PFSK-1 (cell line): Measurements from ENCODE around the gene TUBB1.

Source experiments
- FOXP2 ChIP-seq: optimal IDR thresholded peaks from 2 replicates; pipeline ENCODE3; 2011; ENCODE audit warnings: borderline replicate concordance, control low read depth, inconsistent platforms; ENCODE audit not compliant: insufficient read depth; ENCODE audit errors: extremely low read length, extremely low read depth
- POLR2AphosphoS5 ChIP-seq: IDR thresholded peaks from 2 replicates; pipeline ENCODE4 v1.6.1; 2012; ENCODE audit warnings: low read depth, mild to moderate bottlenecking, control low read depth, low read length, moderate library complexity
- SIN3A ChIP-seq: IDR thresholded peaks from 2 replicates; pipeline ENCODE4 v1.6.1; 2012; ENCODE audit warnings: mild to moderate bottlenecking, low read length, moderate library complexity, borderline replicate concordance; ENCODE audit not compliant: insufficient read depth
- TAF1 ChIP-seq: IDR thresholded peaks from 2 replicates; pipeline ENCODE4 v1.6.1; 2012; ENCODE audit warnings: low read length, control low read depth, borderline replicate concordance; ENCODE audit not compliant: insufficient read depth
- TF ChIP-seq, protein P1 (sequence below), 2 experiments: IDR thresholded peaks; 2 replicates each; pipeline versions ENCODE4 v1.6.1 to v1.8.0; 2011 to 2012; ENCODE audit warnings: low read depth in 2 of 2, low read length in 2 of 2, control low read depth in 1 of 2, inconsistent platforms in 1 of 2, mild to moderate bottlenecking in 1 of 2, moderate library complexity in 1 of 2; ENCODE audit not compliant: insufficient read depth in 1 of 2

Gene TUBB1

DNA sequence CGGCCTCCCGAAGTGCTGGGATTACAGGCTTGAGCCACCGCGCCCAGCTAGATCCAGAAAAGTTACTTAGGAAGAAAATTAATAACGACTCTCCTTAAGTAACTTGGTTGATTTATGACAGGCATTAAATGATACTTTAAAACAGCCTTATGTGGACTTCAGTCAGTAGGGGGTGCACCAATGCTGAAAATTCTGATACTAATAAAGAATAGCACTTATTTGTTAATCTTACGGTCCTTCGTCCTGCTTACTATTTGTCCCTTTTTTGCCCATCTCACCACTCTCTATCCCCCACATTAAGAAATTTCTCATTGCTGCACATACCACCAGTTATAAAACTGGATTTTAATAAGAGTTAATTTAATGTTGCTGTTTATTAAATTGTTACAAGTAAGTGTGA lies 36.1 kb downstream of the TUBB1 start:
- TF ChIP-seq FOXP2 (no peak), TAF1 (no peak), SIN3A (no peak), POLR2AphosphoS5 (no peak)
- TF ChIP-seq, protein P1, sequence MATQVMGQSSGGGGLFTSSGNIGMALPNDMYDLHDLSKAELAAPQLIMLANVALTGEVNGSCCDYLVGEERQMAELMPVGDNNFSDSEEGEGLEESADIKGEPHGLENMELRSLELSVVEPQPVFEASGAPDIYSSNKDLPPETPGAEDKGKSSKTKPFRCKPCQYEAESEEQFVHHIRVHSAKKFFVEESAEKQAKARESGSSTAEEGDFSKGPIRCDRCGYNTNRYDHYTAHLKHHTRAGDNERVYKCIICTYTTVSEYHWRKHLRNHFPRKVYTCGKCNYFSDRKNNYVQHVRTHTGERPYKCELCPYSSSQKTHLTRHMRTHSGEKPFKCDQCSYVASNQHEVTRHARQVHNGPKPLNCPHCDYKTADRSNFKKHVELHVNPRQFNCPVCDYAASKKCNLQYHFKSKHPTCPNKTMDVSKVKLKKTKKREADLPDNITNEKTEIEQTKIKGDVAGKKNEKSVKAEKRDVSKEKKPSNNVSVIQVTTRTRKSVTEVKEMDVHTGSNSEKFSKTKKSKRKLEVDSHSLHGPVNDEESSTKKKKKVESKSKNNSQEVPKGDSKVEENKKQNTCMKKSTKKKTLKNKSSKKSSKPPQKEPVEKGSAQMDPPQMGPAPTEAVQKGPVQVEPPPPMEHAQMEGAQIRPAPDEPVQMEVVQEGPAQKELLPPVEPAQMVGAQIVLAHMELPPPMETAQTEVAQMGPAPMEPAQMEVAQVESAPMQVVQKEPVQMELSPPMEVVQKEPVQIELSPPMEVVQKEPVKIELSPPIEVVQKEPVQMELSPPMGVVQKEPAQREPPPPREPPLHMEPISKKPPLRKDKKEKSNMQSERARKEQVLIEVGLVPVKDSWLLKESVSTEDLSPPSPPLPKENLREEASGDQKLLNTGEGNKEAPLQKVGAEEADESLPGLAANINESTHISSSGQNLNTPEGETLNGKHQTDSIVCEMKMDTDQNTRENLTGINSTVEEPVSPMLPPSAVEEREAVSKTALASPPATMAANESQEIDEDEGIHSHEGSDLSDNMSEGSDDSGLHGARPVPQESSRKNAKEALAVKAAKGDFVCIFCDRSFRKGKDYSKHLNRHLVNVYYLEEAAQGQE (IDR thresholded peaks at IDR 0.05; ENCODE audit: insufficient read depth in 1 of 2, low read depth in 2 of 2, low read length in 2 of 2): no peak

GRCh38 chr20:59062081-59062480 lies 42.9 kb downstream of the TUBB1 start:
- TF ChIP-seq, protein P1 (IDR thresholded peaks at IDR 0.05; ENCODE audit: insufficient read depth in 1 of 2, low read depth in 2 of 2, low read length in 2 of 2): peak; percentile 83 to 89
- no peak for TF ChIP-seq FOXP2
- no peak for TF ChIP-seq TAF1

DNA sequence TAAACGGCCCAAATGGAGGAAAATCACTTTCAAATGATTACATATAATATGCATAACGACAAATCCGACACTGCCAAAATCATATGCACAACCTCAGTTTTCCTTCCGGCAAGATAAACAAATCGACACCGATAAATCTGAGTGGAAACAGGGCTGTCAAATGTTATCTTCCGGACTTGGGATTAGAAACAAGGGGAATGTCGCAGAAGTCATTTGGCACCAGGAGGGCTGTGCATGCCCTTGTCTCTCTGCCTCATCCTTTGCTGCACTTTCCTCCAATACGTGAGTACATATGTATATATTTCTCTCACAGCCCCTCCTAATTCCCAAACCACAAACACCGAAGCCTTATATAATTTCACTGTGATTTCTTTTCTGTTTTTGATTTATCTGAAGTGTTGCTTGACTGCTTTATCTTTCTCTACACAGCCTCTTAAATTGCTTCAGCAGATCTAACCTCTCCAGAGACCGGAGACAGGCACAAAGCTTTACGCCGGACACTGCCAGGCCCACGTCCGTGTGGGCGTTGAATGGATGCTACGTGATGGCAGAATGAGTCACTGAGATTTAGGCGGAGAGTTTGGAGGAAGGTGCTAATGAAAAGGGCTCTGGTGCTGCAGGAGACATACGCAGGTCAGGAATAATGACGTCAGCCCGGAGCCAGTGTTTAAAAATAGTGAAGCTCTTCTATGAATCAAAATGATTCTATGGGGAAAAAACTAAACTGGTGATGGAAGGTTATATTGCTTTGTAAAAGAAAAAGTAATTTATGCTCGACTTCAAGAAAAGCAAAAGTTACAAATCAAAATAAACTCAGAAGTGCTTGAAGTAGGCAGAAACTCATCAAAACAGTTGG lies 44.4 kb downstream of the TUBB1 start:
- TF ChIP-seq TAF1: peak; percentile 56; the same call in 1 of the 2 replicates
- 0 out of 2 replicates have a peak, but pooled peaks have one; percentile 22 for TF ChIP-seq POLR2AphosphoS5
- no peak; the same call in 1 of the 2 replicates for TF ChIP-seq SIN3A
- TF ChIP-seq, protein P1 (IDR thresholded peaks at IDR 0.05; ENCODE audit: insufficient read depth in 1 of 2, low read depth in 2 of 2, low read length in 2 of 2): 0 out of 4 replicates have a peak, but pooled peaks of 1 of the 2 experiments have one; percentile 30
- TF ChIP-seq FOXP2: peak; percentile 60

DNA sequence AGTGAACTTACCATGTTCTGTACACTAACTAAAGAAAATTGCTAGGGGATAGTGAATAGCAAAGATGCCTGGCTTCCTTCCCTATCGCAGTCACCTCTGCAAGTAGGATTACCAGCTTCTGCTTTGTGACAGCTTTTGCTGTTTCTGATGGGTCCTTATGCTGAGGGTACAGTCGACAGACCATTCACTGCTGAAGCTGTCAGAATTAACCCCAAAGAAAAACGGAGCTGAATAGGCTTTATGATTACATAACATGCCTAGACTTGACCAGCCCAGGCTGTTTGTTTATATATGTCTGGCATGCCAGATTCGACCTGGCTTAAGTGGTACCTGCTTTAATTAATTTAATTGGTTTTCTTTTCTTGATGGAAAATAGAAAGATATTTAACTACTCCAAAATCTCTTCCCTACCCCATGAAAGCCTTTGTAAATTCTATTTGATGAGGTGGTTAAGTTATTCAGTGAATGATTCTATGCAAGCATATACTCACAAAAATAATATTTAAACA lies 45.0 kb downstream of the TUBB1 start:
- no peak for TF ChIP-seq POLR2AphosphoS5
- no peak for TF ChIP-seq SIN3A
- no peak for TF ChIP-seq TAF1
- TF ChIP-seq, protein P1 (IDR thresholded peaks at IDR 0.05; ENCODE audit: insufficient read depth in 1 of 2, low read depth in 2 of 2, low read length in 2 of 2): no peak
- no peak for TF ChIP-seq FOXP2

DNA sequence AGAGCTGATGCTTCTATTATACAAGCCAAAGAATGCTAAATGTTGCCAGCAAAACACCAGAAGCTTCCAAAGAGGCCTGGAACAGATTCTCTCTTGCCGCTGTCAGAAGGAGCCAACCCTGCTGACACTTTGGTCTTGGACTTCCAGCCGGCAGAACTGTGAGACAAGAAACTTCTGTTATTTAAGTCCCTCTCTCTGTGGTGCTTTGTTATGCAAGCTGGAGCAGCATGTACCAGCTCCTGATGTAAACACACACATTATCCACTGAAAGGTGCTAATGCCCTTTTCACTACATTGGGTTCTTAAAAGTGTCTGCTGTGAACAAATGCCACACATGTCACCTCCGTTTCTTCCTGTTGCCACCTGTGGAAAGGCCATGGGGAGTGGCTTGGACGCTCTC lies 49.3 kb downstream of the TUBB1 start:
- TF ChIP-seq POLR2AphosphoS5 (no peak), SIN3A (no peak), FOXP2 (no peak), TAF1 (no peak)
- TF ChIP-seq, protein P1 (IDR thresholded peaks at IDR 0.05; ENCODE audit: insufficient read depth in 1 of 2, low read depth in 2 of 2, low read length in 2 of 2): no peak
